ENCODE results near the gene WDR37. TPM values are rescaled to one million over a fixed set of nuclear protein-coding genes. Genes with fewer than 3 reads are reported as not detected.
A peak's percentile ranks its signal among the peaks of the same experiment; 100 is the strongest.

The WDR37 gene
- total and polyA plus RNA-seq, 10 of the 15 experiments (the other 5 are each of a cell fraction or from before 2014, with no cell fraction given) = 1.9 to 11.1 (median 7.1) TPM

GRCh38 chr10:1036341-1036791 is 19.8 kb upstream of the WDR37 start:
- no peak overlapping the region for H3K9ac ChIP-seq (ENCODE audit: control insufficient read depth, insufficient read depth, low read length)
- ChIA-PET SMC1A (ENCODE audit: uncharacterized antibody, unreplicated experiment) (interaction anchor here (0.7 to 1.7 kb wide), 4 partner anchors 14 to 62 kb away, joined by 3 to 7 read pairs (median 4); no protein-coding TSS in a partner anchor), RAD21 (ENCODE audit: unreplicated experiment) (interaction anchor here (0.8 to 1.2 kb wide), 3 partner anchors 8 to 63 kb away, joined by 3 to 4 read pairs (median 3); no protein-coding TSS in a partner anchor), CTCF (interaction anchor here (1.6 kb wide), 1 partner anchor 62 kb away, joined by 3 read pairs; no protein-coding TSS in a partner anchor), POLR2A (interaction anchor here (0.6 to 2.9 kb wide), 6 partner anchors 8 to 62 kb away, joined by 3 to 16 read pairs (median 4); partner anchors contain the start of genes GTPBP4 and IDI1)
- FAIRE-seq = no peak
- H3K4me3 ChIP-seq = no peak overlapping the region
- H2AFZ ChIP-seq (ENCODE audit: control insufficient read depth, low read depth, low read length) = no peak overlapping the region
- 6% methylated on average over 14 of the region's 14 CpGs for WGBS (ENCODE audit: insufficient coverage, insufficient replicate concordance, low lambda C conversion rate, missing lambda C conversion rate)
- no peaks in the 10 kb centered on the region for H3K79me2 ChIP-seq (ENCODE audit: control insufficient read depth, insufficient read depth, low read length)
- no peaks in the 10 kb centered on the region for H3K9me3 ChIP-seq (replicated peaks; ENCODE audit: control insufficient read depth, insufficient read depth, low read length)
- in situ Hi-C loops (cut with MboI) = no loop called here
- H4K20me1 ChIP-seq (ENCODE audit: control insufficient read depth, insufficient read depth) = no peaks in the 10 kb centered on the region
- ATAC-seq = peak; percentile 80
- peaks cover 4% of the 10 kb centered on the region; the same call in 1 of the 2 replicates for H3K4me1 ChIP-seq (ENCODE audit: control insufficient read depth, insufficient read depth, low read length)
- no peak for DNase-seq (ENCODE audit: low read depth, low spot score)
- H3K4me2 ChIP-seq (ENCODE audit: control insufficient read depth, insufficient read depth) = no peak overlapping the region
- intact Hi-C loops (cut with micrococcal nuclease; ENCODE audit: unreplicated experiment) = no loop called here
- H3K27me3 ChIP-seq (replicated peaks in 1 of 2; ENCODE audit: control insufficient read depth in 2 of 2, insufficient read depth in 2 of 2, low read length in 1 of 2) = no peaks in the 10 kb centered on the region
- BruUV-seq (replicated peaks) = no TSS peak
- no peak overlapping the region for H3K27ac ChIP-seq (ENCODE audit: control insufficient read depth, insufficient read depth)
- H3K36me3 ChIP-seq (ENCODE audit: control insufficient read depth in 2 of 2, insufficient read depth in 2 of 2, low read length in 1 of 2) = peaks cover 2 to 9% of the 10 kb centered on the region in 2 experiments; a peak in 3 of 4 replicates
- TF ChIP-seq NFYB (IDR thresholded peaks at IDR 0.05; ENCODE audit: insufficient read depth, low read depth, low read length) (no peak), TCF12 (IDR thresholded peaks at IDR 0.05; ENCODE audit: low read depth, low read length) (peak; percentile 80; the same call in 1 of the 2 replicates), MAX (IDR thresholded peaks at IDR 0.05; ENCODE audit: low read depth, low read length) (peak; percentile 59; the same call in 1 of the 2 replicates), ATF3 (IDR thresholded peaks at IDR 0.05; ENCODE audit: borderline replicate concordance, extremely low read depth, low read depth, low read length) (peak; percentile 38; the same call in 1 of the 2 replicates), GATAD2B (conservative IDR thresholded peaks at IDR 0.05; ENCODE audit: low read depth) (no peak), EED (IDR thresholded peaks at IDR 0.05; ENCODE audit: low read depth) (peak; percentile 59; the same call in 1 of the 2 replicates), BHLHE40 (IDR thresholded peaks at IDR 0.05; ENCODE audit: borderline replicate concordance in 1 of 2, low read depth in 2 of 2, low read length in 1 of 2) (peak; percentile 57; a peak in 2 of 4 replicates), CREM (IDR thresholded peaks at IDR 0.05; ENCODE audit: low read depth) (peak; percentile 49), MEF2A (IDR thresholded peaks at IDR 0.05; ENCODE audit: insufficient read depth, low read depth, low read length) (no peak), USF2 (IDR thresholded peaks at IDR 0.05; ENCODE audit: borderline replicate concordance, low read depth, low read length) (peak; percentile 11; the same call in 1 of the 2 replicates), TCF3 (IDR thresholded peaks at IDR 0.05; ENCODE audit: borderline replicate concordance, insufficient read depth, low read depth, low read length) (peak; percentile 85), SPI1 (IDR thresholded peaks at IDR 0.05; ENCODE audit: borderline replicate concordance, insufficient read depth, low read depth, low read length) (no peak), FOXK2 (IDR thresholded peaks at IDR 0.05) (no peak), NFIC (IDR thresholded peaks at IDR 0.05; ENCODE audit: low read depth, low read length) (peak; percentile 19; the same call in 1 of the 2 replicates), BMI1 (IDR thresholded peaks at IDR 0.05; ENCODE audit: borderline replicate concordance) (no peak), IRF4 (IDR thresholded peaks at IDR 0.05; ENCODE audit: low read depth, low read length) (peak; percentile 53; the same call in 1 of the 2 replicates), ZNF687 (IDR thresholded peaks at IDR 0.05) (peak; percentile 71), CREB1 (IDR thresholded peaks at IDR 0.05; ENCODE audit: low read depth) (peak; percentile 46; the same call in 1 of the 2 replicates)

Data from GM12878 (cell line).